ENCODE data around the gene AKNA. TPM values are rescaled to one million over a fixed set of nuclear protein-coding genes. Genes with fewer than 3 reads are reported as not detected.

Gene AKNA
- total RNA-seq, 1 donor = 27.9 TPM

DNA sequence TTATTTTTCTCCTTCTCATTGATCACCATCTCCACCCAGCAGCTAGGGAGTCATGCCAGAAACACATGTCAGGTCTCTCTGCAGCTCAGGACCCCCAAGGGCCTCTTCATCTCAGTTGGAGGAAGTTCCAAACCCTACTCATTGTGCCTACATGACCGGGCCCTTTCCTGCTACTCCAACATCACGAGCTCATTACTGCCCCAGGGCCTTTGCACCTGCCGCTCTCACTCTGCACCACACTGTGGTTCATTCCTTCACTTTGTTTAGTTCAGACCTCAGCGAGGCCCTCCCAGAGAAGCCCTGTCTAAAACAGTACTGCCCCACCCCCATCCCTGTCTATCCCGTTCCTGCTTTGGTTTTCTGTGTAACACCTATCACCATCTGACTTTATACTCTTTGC, 22.1 kb upstream of the AKNA start:
- Histone ChIP-seq H3K4me3 (ENCODE audit: insufficient read depth, low read length) (no peak overlapping the region), H3K27me3 (ENCODE audit: insufficient read depth, low read length) (peaks cover 6% of the 10 kb centered on the region), H3K36me3 (ENCODE audit: insufficient read depth, low read length) (no peaks in the 10 kb centered on the region), H3K9me3 (ENCODE audit: low read depth, low read length) (no peaks in the 10 kb centered on the region), H2AFZ (ENCODE audit: low read length) (no peak overlapping the region), H4K20me1 (ENCODE audit: insufficient read depth, low read length) (no peaks in the 10 kb centered on the region), H3K4me1 (ENCODE audit: insufficient read depth, low read length) (peaks cover 14% of the 10 kb centered on the region), H3K79me2 (ENCODE audit: insufficient read depth, low read length) (no peaks in the 10 kb centered on the region), H3K27ac (ENCODE audit: low read depth, low read length) (no peak overlapping the region), H3K4me2 (ENCODE audit: insufficient read depth, low read length) (no peak overlapping the region)
- TF ChIP-seq, protein P1, sequence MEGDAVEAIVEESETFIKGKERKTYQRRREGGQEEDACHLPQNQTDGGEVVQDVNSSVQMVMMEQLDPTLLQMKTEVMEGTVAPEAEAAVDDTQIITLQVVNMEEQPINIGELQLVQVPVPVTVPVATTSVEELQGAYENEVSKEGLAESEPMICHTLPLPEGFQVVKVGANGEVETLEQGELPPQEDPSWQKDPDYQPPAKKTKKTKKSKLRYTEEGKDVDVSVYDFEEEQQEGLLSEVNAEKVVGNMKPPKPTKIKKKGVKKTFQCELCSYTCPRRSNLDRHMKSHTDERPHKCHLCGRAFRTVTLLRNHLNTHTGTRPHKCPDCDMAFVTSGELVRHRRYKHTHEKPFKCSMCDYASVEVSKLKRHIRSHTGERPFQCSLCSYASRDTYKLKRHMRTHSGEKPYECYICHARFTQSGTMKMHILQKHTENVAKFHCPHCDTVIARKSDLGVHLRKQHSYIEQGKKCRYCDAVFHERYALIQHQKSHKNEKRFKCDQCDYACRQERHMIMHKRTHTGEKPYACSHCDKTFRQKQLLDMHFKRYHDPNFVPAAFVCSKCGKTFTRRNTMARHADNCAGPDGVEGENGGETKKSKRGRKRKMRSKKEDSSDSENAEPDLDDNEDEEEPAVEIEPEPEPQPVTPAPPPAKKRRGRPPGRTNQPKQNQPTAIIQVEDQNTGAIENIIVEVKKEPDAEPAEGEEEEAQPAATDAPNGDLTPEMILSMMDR (IDR thresholded peaks at IDR 0.05; ENCODE audit: extremely low read depth, low read depth, low read length) = no peak
- DNase-seq (ENCODE audit: insufficient read length, low spot score, missing footprints) = no peak

GRCh38 chr9:114409103-114409780, 21.5 kb upstream of the AKNA start:
- Histone ChIP-seq H3K79me2 (ENCODE audit: insufficient read depth, low read length) (no peaks in the 10 kb centered on the region), H3K27ac (ENCODE audit: low read depth, low read length) (no peak overlapping the region), H3K36me3 (ENCODE audit: insufficient read depth, low read length) (no peaks in the 10 kb centered on the region), H3K27me3 (ENCODE audit: insufficient read depth, low read length) (peaks cover 6% of the 10 kb centered on the region), H3K4me2 (ENCODE audit: insufficient read depth, low read length) (no peak overlapping the region), H3K4me3 (ENCODE audit: insufficient read depth, low read length) (no peak overlapping the region), H3K9me3 (ENCODE audit: low read depth, low read length) (no peaks in the 10 kb centered on the region), H4K20me1 (ENCODE audit: insufficient read depth, low read length) (no peaks in the 10 kb centered on the region), H2AFZ (ENCODE audit: low read length) (no peak overlapping the region), H3K4me1 (ENCODE audit: insufficient read depth, low read length) (peaks cover 10% of the 10 kb centered on the region)
- DNase-seq (ENCODE audit: insufficient read length, low spot score, missing footprints) = peak; percentile 75
- TF ChIP-seq, protein P1 (IDR thresholded peaks at IDR 0.05; ENCODE audit: extremely low read depth, low read depth, low read length) = no peak

- H3K9me3 ChIP-seq (ENCODE audit: low read depth, low read length) = no peaks in the 10 kb centered on the region
- H3K79me2 ChIP-seq (ENCODE audit: insufficient read depth, low read length) = no peaks in the 10 kb centered on the region
- H3K4me1 ChIP-seq (ENCODE audit: insufficient read depth, low read length) = peaks cover 4% of the 10 kb centered on the region
- H3K4me3 ChIP-seq (ENCODE audit: insufficient read depth, low read length) = no peak overlapping the region
- H3K27me3 ChIP-seq (ENCODE audit: insufficient read depth, low read length) = peaks cover 6% of the 10 kb centered on the region
- H4K20me1 ChIP-seq (ENCODE audit: insufficient read depth, low read length) = no peaks in the 10 kb centered on the region
- H2AFZ ChIP-seq (ENCODE audit: low read length) = no peak overlapping the region
- H3K36me3 ChIP-seq (ENCODE audit: insufficient read depth, low read length) = no peaks in the 10 kb centered on the region
- no peak for DNase-seq (ENCODE audit: insufficient read length, low spot score, missing footprints)
- TF ChIP-seq, protein P1 (IDR thresholded peaks at IDR 0.05; ENCODE audit: extremely low read depth, low read depth, low read length) = no peak
- H3K4me2 ChIP-seq (ENCODE audit: insufficient read depth, low read length) = no peak overlapping the region
- H3K27ac ChIP-seq (ENCODE audit: low read depth, low read length) = no peak overlapping the region
These were observed 20.9 kb upstream of the AKNA start for GRCh38 chr9:114408645-114409044.

GRCh38 chr9:114407889-114408288, 20.1 kb upstream of the AKNA start:
- Histone ChIP-seq H3K36me3 (ENCODE audit: insufficient read depth, low read length) (no peaks in the 10 kb centered on the region), H4K20me1 (ENCODE audit: insufficient read depth, low read length) (no peaks in the 10 kb centered on the region), H3K79me2 (ENCODE audit: insufficient read depth, low read length) (no peaks in the 10 kb centered on the region), H3K27ac (ENCODE audit: low read depth, low read length) (no peak overlapping the region), H3K9me3 (ENCODE audit: low read depth, low read length) (no peaks in the 10 kb centered on the region), H2AFZ (ENCODE audit: low read length) (no peak overlapping the region), H3K4me3 (ENCODE audit: insufficient read depth, low read length) (no peak overlapping the region), H3K4me2 (ENCODE audit: insufficient read depth, low read length) (no peak overlapping the region), H3K4me1 (ENCODE audit: insufficient read depth, low read length) (no peaks in the 10 kb centered on the region), H3K27me3 (ENCODE audit: insufficient read depth, low read length) (peaks cover 6% of the 10 kb centered on the region)
- TF ChIP-seq, protein P1 (IDR thresholded peaks at IDR 0.05; ENCODE audit: extremely low read depth, low read depth, low read length) = no peak
- peak; percentile 73 for DNase-seq (ENCODE audit: insufficient read length, low spot score, missing footprints)
